NCI-H1417 treated with DMSO at 0.1 percent for 48 hours (cell line): ENCODE data around the gene KLF7.

Source experiments
- DNase-seq: peaks from one replicate; lab custom pipeline; 2025; lab: John Stamatoyannopoulos, UW

Gene KLF7

GRCh38 chr2:207166349-207167098, 776 bp upstream of the KLF7 start:
- peak; percentile 53 for DNase-seq

DNA sequence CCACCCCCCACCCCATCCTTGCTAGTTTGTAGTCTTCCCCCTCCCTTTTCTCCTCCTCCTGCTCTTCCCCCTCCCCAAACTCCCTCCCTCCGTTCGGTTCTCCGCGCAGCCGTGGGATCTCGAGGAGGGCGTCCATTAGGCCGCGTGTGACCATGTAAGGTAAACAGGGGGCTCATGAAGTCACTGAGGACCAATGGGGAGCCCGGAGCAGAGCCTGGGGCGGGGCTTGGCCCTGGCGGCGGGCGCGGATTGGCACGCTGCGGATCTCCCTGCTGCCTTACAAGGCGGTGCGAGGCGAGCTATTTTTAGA, 246 bp upstream of the KLF7 start:
- peak; percentile 92 for DNase-seq

GRCh38 chr2:207164006-207164831, 1.5 kb downstream of the KLF7 start:
- DNase-seq, result no peak

DNA sequence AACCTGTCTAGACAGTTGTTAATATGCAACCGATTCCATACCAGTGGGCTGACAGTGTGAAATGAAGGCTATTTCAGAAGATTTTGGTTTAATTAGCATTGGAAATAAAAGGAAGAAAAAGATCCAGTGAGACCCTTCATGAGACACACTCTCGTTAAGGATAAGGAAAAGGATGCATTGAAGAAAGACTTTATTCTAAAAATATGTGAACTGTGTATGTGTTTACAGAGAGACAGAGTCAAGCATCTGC, 2.1 kb downstream of the KLF7 start:
- no peak for DNase-seq

DNA sequence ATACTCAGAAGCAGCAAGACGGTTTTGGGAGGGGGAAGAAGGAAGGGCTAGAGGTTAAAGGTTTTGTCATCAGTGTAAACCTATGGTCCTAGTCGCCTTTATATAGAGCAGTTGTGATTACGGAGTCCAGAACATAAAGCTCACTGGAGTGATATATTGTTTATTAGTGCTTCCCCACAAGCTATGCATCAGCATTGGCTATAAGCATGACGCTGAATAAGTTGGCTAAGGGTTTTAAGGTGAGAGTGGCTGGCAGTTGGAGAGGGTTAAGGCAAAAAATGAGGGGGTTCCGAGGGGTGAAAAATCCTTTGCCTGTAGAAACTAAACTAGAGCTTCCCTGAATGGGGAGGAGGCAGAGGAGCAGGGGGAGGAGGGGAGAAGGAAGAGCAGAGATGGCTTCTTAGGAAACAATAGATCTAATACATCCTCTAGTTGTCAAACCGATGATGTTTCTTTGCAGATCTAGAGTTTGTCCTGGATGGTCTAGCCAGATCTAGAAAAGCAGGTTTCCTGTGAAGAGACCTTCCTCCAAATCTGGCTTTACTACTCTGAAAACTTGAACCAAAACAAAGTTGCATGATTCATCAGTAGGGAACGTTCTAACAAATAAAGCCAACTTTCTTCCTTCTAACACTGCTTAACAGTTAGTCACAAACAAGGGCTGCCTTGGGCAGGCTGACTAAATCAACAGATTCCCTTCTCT, 2.5 kb downstream of the KLF7 start:
- DNase-seq, result no peak

DNA sequence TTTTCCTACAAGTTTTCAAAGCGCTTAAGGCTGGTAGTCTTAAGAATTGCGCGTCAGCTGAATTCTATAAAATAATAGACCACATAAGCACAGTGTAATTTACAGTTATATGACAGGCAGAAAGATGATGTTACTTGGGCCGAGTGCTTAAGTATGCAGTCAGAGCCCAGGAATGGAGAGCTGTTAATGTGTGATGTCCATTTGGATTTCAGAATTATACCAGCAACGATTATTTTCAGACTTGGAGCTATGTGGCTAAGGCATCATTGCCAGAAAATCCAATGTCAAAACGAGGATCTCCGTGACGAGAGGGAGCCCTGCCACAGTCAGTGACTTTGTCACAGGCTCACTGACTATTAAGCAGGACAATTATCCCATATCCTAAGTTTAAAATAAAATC, 3.4 kb downstream of the KLF7 start:
- DNase-seq, result no peak

GRCh38 chr2:207161247-207162123, 4.3 kb downstream of the KLF7 start:
- DNase-seq, result no peak

- no peak for DNase-seq
These were observed 5.6 kb downstream of the KLF7 start for GRCh38 chr2:207160115-207160514.

GRCh38 chr2:207159002-207159401, 6.7 kb downstream of the KLF7 start:
- DNase-seq, result no peak

GRCh38 chr2:207157731-207158130, 8.0 kb downstream of the KLF7 start:
- no peak for DNase-seq

DNA sequence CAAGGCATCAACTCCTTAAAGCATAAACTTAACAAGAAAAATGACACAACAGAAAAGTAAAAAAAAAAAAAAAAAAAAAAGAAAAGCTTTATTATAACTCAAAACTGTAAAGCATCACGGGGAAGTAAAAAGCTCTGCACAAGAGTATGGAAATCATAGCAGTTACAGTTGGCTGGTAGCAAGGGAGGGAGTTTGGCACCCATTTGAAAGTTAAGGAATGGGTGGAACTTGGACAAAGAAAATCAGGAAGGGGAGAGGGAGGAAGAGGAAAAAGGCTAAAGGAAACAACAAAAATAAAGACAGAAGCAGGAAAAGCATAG, 8.6 kb downstream of the KLF7 start:
- DNase-seq, result no peak

DNA sequence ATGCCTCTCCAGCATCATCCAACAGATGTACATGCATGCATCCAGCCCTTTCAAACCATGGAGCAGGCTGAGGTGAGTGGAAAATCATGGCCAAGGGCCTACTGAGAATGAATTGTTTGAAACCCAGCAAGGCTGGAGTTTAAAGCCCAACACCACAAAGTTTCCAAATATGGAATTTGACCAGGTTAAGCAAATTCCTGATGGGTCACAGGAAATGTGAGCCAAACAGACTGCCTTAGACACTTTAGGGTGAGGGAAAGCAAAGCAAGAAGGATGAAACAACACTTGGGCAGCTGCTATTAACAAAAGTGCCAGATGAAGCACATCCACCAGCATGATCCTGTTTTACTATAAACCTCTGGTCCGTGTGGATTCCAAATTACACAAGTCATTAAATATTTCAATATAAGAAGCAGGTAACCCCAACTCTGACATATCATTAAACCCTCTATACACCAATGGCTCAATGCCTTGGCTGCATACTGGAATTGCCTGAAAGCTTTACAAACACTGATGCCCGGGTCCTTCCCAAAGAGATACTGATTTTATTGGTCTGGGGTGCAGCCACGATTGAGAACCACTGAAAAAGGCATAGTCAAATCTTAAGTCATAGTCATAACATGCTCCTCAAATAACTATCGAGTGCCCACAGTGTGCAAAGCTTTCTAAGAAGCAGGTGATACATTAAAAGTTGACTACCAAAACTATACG, 9.1 kb downstream of the KLF7 start:
- no peak for DNase-seq

DNA sequence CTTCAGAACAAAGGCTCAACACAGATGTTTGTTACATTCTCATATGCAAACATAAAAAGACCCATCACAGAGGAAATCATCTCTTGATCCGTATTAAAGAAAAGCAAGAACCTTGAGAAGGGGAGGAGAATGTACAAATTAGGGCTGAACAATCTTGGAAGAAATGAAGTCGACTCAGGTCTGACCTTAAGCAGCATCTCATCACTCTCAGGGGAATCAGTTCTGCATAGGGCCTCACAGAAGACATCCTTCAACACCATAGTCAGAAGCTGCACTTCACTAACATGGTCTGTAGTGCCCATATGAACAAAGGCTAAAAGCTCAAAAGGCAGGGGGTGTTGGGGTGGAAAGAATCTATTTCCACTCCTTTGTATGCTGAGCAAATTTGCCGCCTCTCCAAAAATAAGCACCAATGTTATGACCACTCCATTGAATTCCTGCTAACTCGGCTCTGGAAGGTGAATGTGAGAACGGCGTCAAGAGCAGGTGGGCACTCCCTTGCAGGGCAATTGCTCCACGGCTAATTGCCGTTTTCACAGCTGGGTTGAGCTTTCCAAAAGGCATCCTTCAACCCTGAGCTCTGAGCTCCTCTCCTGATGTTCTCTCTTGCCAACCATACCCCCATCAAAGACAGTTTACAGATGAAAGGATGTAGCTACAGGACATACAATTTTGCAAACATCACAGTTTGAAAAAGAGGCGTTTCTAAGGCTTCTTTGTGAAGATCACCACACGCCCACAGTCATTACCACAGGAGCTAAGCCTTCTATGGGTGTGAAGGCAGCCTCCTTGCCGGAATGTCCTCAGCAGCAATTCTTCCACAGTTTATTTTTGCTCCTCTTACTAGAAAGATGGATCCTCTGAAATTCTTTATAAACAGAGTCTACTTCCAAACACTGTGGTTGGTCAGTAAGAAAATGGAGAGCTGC, 10.0 kb downstream of the KLF7 start:
- peak; percentile 46 for DNase-seq

- no peak for DNase-seq
These were observed 10.9 kb downstream of the KLF7 start for GRCh38 chr2:207154556-207155510.

DNA sequence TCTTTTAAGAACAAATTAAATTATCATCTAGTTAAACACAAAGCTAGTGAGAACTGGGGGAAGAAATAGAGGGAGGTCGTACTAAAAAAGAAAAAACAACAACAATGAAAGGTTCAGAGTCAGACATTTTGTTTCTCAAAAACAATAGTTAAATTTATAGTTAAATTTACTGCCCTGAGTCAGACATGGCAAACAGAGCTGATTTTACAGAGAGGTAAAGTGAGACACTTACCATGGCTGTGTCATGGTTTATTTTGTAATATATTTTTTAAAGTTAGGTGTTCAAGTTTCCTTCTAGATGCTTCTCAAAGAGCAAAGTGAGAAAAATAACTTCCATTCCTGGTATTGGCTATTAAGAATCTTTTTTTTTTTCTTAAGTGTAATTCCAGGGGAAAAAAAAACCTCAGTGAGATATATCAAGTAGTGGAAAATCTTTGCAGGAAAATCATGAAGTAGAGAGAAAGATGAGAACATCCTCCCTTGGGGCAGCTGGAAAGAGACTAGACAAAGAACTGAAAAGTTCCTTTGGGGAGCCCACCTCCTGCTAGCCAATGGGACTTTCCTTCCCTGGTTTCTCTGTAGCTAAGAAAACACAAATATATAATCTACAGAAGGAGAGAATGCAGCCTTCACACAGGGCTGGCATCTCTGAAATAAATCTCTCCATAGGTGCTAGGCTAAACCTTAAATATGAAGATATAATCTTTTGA, 12.3 kb downstream of the KLF7 start:
- no peak for DNase-seq

- no peak for DNase-seq
These were observed 14.7 kb downstream of the KLF7 start for GRCh38 chr2:207151048-207151447.

GRCh38 chr2:207150284-207150683, 15.5 kb downstream of the KLF7 start:
- no peak for DNase-seq

GRCh38 chr2:207149249-207150213, 16.2 kb downstream of the KLF7 start:
- no peak for DNase-seq
